SH-SY5Y (cell line): ENCODE measurements around the gene LLGL1.

Experiments
- GATA2 ChIP-seq: IDR thresholded peaks from 2 replicates; pipeline ENCODE4 v1.6.1; 2011; ENCODE audit warnings: mild to moderate bottlenecking, low read depth, low read length
- GATA3 ChIP-seq: IDR thresholded peaks from 2 replicates; pipeline ENCODE4 v1.6.1; 2011; ENCODE audit warnings: low read depth, mild to moderate bottlenecking, low read length, moderate library complexity

DNA sequence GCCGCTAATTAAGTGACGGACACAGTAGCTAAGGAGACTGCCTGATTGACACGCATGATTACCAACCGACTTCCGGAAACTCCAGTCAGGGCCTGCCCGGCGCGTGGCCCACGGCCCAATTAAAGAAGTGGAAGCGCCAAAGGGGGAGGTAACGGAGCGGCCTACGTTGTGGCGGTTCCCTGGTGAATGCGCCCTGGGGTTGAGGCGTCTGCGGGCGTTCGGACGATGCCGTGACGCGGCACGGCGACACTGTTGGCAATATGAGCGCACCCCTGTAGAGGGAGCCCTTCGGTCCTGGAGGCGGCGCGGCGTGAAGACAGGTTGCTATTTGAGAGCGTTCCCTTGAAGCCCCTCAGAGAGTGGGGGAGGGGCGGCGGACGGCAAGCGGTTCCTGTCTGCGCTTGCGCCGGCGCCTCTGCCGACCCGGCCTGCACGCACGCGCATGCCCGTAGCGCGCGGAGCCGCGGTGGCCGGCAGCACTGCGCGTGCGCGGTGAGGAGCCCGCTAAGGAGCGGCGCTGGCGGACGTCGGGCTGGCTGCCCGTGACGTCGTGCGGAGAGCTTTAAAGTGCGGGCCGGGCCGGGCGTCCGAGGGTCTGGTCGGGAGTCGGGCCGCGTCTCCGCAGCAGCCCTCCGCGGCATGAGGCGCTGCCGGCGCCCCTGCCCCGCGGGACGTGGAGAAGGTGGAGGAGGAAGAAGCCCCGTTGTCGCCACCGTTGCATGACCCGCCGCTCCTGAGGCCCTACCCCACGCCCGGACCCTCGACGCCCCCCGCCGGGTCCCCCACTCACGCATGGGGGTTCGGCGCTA, 41.9 kb upstream of the LLGL1 start, which contains the start of gene ALKBH5:
- TF ChIP-seq GATA3 (no peak), GATA2 (no peak; the same call in 1 of the 2 replicates)
